GM23338 (cell line): ENCODE results near the gene ODR4.

Source experiments
- CREB1 ChIP-seq: fragments of 250-450 bp; sonication (Bioruptor Pico); IDR thresholded peaks from 2 replicates; pipeline ENCODE4 v1.5.0; 2020; ENCODE audit warnings: low read depth, mild to moderate bottlenecking, moderate library complexity
- EZH2 ChIP-seq: fragments of 200-600 bp; sonication (generic); IDR thresholded peaks from one replicate; pipeline ENCODE4 v1.8.0; 2017; ENCODE audit warnings: antibody characterized with exemption, mild to moderate bottlenecking, low read depth; ENCODE audit not compliant: unreplicated experiment
- EZH2phosphoT487 ChIP-seq: fragments of 200-600 bp; sonication (generic); IDR thresholded peaks from one replicate; pipeline ENCODE4 v1.8.1; 2018; ENCODE audit warnings: antibody characterized with exemption; ENCODE audit not compliant: unreplicated experiment
- JUNB ChIP-seq: IDR thresholded peaks from one replicate; pipeline ENCODE4 v1.6.1; 2016; ENCODE audit warnings: antibody characterized with exemption; ENCODE audit not compliant: unreplicated experiment
- NANOG ChIP-seq: IDR thresholded peaks from 2 replicates; pipeline ENCODE4 v1.6.1; 2016; ENCODE audit warnings: antibody characterized with exemption, borderline replicate concordance
- POLR2AphosphoS5 ChIP-seq: IDR thresholded peaks from 2 replicates; pipeline ENCODE4 v1.6.1; 2016; ENCODE audit warnings: antibody characterized with exemption, low read depth
- STAT1 ChIP-seq: IDR thresholded peaks from one replicate; pipeline ENCODE4 v1.6.1; 2016; ENCODE audit warnings: antibody characterized with exemption; ENCODE audit not compliant: unreplicated experiment
- ZNF114 ChIP-seq: fragments of 250-450 bp; sonication (Bioruptor Pico); IDR thresholded peaks from 2 replicates; pipeline ENCODE4 v1.5.0; 2020; ENCODE audit warnings: mild to moderate bottlenecking, moderate library complexity
- ZNF331 ChIP-seq: fragments of 250-450 bp; sonication (Bioruptor Pico); IDR thresholded peaks from 2 replicates; pipeline ENCODE4 v1.5.0; 2020; ENCODE audit warnings: low read depth, mild to moderate bottlenecking, moderate library complexity
- TF ChIP-seq, protein P1 (sequence below), 2 experiments: fragments of 200-600 bp in 1 of 2; sonication (generic) in 1 of 2; conservative IDR thresholded peaks; 2 replicates each; pipeline versions ENCODE4 v1.5.1 to v1.6.1; 2016 to 2017; ENCODE audit warnings: antibody characterized with exemption in 2 of 2, low read depth in 2 of 2, mild to moderate bottlenecking in 2 of 2, moderate library complexity in 1 of 2
- TF ChIP-seq, protein P2 (sequence below): IDR thresholded peaks from 2 replicates; pipeline ENCODE4 v1.6.1; 2016; ENCODE audit warnings: antibody characterized with exemption
- TF ChIP-seq, protein P3 (sequence below): fragments of 250-450 bp; sonication (Bioruptor Pico); IDR thresholded peaks from 2 replicates; pipeline ENCODE4 v1.5.0; 2020; ENCODE audit warnings: mild to moderate bottlenecking, moderate library complexity
- TF ChIP-seq, protein P4 (sequence below): IDR thresholded peaks from one replicate; pipeline ENCODE4 v1.6.1; 2018; ENCODE audit warnings: antibody characterized with exemption; ENCODE audit not compliant: unreplicated experiment

GRCh38 chr1:186420923-186421322 lies 45.3 kb downstream of the ODR4 start:
- TF ChIP-seq EZH2 (no peak), POLR2AphosphoS5 (no peak), EZH2phosphoT487 (no peak), NANOG (no peak), CREB1 (CRISPR knock-in tag) (no peak), JUNB (no peak), STAT1 (no peak), ZNF331 (CRISPR knock-in tag) (no peak), ZNF114 (CRISPR knock-in tag) (no peak)
- TF ChIP-seq, protein P1, sequence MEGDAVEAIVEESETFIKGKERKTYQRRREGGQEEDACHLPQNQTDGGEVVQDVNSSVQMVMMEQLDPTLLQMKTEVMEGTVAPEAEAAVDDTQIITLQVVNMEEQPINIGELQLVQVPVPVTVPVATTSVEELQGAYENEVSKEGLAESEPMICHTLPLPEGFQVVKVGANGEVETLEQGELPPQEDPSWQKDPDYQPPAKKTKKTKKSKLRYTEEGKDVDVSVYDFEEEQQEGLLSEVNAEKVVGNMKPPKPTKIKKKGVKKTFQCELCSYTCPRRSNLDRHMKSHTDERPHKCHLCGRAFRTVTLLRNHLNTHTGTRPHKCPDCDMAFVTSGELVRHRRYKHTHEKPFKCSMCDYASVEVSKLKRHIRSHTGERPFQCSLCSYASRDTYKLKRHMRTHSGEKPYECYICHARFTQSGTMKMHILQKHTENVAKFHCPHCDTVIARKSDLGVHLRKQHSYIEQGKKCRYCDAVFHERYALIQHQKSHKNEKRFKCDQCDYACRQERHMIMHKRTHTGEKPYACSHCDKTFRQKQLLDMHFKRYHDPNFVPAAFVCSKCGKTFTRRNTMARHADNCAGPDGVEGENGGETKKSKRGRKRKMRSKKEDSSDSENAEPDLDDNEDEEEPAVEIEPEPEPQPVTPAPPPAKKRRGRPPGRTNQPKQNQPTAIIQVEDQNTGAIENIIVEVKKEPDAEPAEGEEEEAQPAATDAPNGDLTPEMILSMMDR (conservative IDR thresholded peaks at IDR 0.05; ENCODE audit: low read depth in 2 of 2): no peak
- TF ChIP-seq, protein P2, sequence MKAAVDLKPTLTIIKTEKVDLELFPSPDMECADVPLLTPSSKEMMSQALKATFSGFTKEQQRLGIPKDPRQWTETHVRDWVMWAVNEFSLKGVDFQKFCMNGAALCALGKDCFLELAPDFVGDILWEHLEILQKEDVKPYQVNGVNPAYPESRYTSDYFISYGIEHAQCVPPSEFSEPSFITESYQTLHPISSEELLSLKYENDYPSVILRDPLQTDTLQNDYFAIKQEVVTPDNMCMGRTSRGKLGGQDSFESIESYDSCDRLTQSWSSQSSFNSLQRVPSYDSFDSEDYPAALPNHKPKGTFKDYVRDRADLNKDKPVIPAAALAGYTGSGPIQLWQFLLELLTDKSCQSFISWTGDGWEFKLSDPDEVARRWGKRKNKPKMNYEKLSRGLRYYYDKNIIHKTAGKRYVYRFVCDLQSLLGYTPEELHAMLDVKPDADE: no peak
- TF ChIP-seq, protein P3, sequence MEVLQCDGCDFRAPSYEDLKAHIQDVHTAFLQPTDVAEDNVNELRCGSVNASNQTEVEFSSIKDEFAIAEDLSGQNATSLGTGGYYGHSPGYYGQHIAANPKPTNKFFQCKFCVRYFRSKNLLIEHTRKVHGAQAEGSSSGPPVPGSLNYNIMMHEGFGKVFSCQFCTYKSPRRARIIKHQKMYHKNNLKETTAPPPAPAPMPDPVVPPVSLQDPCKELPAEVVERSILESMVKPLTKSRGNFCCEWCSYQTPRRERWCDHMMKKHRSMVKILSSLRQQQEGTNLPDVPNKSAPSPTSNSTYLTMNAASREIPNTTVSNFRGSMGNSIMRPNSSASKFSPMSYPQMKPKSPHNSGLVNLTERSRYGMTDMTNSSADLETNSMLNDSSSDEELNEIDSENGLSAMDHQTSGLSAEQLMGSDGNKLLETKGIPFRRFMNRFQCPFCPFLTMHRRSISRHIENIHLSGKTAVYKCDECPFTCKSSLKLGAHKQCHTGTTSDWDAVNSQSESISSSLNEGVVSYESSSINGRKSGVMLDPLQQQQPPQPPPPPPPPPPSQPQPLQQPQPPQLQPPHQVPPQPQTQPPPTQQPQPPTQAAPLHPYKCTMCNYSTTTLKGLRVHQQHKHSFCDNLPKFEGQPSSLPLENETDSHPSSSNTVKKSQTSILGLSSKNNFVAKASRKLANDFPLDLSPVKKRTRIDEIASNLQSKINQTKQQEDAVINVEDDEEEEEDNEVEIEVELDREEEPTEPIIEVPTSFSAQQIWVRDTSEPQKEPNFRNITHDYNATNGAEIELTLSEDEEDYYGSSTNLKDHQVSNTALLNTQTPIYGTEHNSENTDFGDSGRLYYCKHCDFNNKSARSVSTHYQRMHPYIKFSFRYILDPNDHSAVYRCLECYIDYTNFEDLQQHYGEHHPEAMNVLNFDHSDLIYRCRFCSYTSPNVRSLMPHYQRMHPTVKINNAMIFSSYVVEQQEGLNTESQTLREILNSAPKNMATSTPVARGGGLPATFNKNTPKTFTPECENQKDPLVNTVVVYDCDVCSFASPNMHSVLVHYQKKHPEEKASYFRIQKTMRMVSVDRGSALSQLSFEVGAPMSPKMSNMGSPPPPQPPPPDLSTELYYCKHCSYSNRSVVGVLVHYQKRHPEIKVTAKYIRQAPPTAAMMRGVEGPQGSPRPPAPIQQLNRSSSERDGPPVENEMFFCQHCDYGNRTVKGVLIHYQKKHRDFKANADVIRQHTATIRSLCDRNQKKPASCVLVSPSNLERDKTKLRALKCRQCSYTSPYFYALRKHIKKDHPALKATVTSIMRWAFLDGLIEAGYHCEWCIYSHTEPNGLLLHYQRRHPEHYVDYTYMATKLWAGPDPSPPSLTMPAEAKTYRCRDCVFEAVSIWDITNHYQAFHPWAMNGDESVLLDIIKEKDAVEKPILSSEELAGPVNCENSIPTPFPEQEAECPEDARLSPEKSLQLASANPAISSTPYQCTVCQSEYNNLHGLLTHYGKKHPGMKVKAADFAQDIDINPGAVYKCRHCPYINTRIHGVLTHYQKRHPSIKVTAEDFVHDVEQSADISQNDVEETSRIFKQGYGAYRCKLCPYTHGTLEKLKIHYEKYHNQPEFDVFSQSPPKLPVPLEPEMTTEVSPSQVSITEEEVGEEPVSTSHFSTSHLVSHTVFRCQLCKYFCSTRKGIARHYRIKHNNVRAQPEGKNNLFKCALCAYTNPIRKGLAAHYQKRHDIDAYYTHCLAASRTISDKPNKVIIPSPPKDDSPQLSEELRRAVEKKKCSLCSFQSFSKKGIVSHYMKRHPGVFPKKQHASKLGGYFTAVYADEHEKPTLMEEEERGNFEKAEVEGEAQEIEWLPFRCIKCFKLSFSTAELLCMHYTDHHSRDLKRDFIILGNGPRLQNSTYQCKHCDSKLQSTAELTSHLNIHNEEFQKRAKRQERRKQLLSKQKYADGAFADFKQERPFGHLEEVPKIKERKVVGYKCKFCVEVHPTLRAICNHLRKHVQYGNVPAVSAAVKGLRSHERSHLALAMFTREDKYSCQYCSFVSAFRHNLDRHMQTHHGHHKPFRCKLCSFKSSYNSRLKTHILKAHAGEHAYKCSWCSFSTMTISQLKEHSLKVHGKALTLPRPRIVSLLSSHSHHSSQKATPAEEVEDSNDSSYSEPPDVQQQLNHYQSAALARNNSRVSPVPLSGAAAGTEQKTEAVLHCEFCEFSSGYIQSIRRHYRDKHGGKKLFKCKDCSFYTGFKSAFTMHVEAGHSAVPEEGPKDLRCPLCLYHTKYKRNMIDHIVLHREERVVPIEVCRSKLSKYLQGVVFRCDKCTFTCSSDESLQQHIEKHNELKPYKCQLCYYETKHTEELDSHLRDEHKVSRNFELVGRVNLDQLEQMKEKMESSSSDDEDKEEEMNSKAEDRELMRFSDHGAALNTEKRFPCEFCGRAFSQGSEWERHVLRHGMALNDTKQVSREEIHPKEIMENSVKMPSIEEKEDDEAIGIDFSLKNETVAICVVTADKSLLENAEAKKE (CRISPR knock-in tag): no peak
- TF ChIP-seq, protein P4, sequence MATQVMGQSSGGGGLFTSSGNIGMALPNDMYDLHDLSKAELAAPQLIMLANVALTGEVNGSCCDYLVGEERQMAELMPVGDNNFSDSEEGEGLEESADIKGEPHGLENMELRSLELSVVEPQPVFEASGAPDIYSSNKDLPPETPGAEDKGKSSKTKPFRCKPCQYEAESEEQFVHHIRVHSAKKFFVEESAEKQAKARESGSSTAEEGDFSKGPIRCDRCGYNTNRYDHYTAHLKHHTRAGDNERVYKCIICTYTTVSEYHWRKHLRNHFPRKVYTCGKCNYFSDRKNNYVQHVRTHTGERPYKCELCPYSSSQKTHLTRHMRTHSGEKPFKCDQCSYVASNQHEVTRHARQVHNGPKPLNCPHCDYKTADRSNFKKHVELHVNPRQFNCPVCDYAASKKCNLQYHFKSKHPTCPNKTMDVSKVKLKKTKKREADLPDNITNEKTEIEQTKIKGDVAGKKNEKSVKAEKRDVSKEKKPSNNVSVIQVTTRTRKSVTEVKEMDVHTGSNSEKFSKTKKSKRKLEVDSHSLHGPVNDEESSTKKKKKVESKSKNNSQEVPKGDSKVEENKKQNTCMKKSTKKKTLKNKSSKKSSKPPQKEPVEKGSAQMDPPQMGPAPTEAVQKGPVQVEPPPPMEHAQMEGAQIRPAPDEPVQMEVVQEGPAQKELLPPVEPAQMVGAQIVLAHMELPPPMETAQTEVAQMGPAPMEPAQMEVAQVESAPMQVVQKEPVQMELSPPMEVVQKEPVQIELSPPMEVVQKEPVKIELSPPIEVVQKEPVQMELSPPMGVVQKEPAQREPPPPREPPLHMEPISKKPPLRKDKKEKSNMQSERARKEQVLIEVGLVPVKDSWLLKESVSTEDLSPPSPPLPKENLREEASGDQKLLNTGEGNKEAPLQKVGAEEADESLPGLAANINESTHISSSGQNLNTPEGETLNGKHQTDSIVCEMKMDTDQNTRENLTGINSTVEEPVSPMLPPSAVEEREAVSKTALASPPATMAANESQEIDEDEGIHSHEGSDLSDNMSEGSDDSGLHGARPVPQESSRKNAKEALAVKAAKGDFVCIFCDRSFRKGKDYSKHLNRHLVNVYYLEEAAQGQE: no peak
